Effector memory CD4-positive, alpha-beta T cell (primary cell): ENCODE data around the gene PSPN.
"Not testable (repeated sequence)": the region's sequence is repeated elsewhere in the genome, so short reads cannot be mapped to it uniquely, and the experiment has no call there.

Experiments used
- DNase-seq, 3 donors: peaks; one replicate each; pipeline ENCODE4 v3.0.0-alpha.2; 2020
- H3K27ac ChIP-seq: 2 replicates; pipeline ENCODE4 v1.7.0; 2013; ENCODE audit warnings: mild to moderate bottlenecking, low read length, moderate library complexity; ENCODE audit not compliant: insufficient read depth, poor library complexity, severe bottlenecking
- H3K27me3 ChIP-seq: replicated peaks from 2 replicates; pipeline ENCODE4 v1.7.0; 2013; ENCODE audit warnings: mild to moderate bottlenecking, low read length; ENCODE audit not compliant: insufficient read depth, control insufficient read depth, poor library complexity, severe bottlenecking
- H3K36me3 ChIP-seq: 2 replicates; pipeline ENCODE4 v1.7.0; 2013; ENCODE audit warnings: mild to moderate bottlenecking, low read length, moderate library complexity; ENCODE audit not compliant: control insufficient read depth, insufficient read depth
- H3K4me1 ChIP-seq: 2 replicates; pipeline ENCODE4 v1.7.0; 2013; ENCODE audit warnings: low read length, mild to moderate bottlenecking; ENCODE audit not compliant: control insufficient read depth, insufficient read depth, poor library complexity, severe bottlenecking
- H3K4me3 ChIP-seq: 2 replicates; pipeline ENCODE4 v1.7.0; 2013; ENCODE audit warnings: low read length, low read depth, mild to moderate bottlenecking; ENCODE audit not compliant: insufficient read depth, poor library complexity, severe bottlenecking
- H3K9me3 ChIP-seq: 2 replicates; pipeline ENCODE4 v1.7.0; 2013; ENCODE audit warnings: mild to moderate bottlenecking, low read length, moderate library complexity; ENCODE audit not compliant: control insufficient read depth

PSPN gene

DNA sequence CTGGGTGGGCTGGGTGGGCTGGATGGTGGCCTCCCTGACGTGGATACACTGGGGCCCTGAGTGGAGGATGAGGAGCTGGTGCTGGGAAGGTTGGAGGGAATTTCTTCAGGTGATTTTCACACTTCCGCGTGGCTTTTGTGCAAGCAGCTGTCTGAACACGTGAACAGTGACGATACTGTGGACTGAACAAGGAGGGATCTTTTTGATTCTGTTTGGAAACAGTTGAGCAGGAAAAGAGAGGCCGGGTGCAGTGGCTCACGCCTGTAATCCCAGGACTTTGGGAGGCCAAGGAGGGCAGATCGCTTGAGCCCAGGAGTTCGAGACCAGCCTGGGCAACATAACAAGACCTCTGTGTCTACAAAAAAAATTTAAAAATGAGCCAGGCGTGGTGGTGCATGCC is 26.3 kb upstream of the PSPN start:
- no peaks in the 10 kb centered on the region for H3K36me3 ChIP-seq
- H3K27me3 ChIP-seq, result no peaks in the 10 kb centered on the region
- H3K4me3 ChIP-seq, result no peak overlapping the region
- no peak overlapping the region for H3K27ac ChIP-seq
- no peaks in the 10 kb centered on the region for H3K4me1 ChIP-seq
- DNase-seq, result no peak
- no peaks in the 10 kb centered on the region for H3K9me3 ChIP-seq

DNA sequence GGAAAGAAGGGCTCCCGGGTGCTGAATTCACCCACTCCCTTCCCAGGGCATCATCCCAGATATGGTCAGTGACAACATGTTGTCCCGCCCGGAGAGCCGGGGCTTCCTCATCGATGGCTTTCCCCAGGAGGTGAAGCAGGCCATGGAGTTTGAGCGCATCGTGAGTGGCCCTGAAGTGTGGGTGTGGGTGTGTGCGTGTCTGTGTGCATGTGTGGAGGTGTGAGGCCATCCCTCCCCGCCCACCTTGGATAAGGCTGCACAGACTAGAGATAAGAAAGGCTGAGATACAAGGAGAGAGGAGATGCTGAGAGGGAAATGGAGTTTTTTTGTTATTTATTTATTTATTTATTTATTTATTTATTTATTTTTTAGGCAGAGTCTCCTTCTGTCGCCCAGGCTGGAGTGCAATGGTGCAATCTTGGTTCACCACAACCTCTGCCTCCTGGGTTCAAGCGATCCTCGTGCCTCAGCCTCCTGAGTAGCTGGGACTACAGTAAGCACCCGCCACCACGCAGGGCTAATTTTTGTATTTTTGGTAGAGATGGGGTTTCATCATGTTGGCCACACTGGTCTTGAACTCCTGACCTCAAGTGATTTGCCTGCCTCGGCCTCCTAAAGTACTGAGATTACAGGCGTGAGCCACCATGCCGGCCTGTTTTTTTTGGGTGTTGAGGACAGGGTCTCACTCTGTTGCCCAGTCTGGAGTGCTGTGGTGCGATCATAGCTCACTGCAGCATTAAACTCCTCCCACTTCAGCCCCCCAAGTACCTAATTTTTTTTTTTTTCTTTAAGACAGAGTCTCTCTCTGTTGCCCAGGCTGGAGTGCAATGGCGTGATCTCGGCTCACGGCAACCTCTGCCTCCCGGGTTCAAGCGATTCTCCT is 24.6 kb upstream of the PSPN start:
- not testable (repeated sequence) for H3K4me1 ChIP-seq, H3K27me3 ChIP-seq, H3K4me3 ChIP-seq, H3K9me3 ChIP-seq, H3K27ac ChIP-seq, DNase-seq, H3K36me3 ChIP-seq

DNA sequence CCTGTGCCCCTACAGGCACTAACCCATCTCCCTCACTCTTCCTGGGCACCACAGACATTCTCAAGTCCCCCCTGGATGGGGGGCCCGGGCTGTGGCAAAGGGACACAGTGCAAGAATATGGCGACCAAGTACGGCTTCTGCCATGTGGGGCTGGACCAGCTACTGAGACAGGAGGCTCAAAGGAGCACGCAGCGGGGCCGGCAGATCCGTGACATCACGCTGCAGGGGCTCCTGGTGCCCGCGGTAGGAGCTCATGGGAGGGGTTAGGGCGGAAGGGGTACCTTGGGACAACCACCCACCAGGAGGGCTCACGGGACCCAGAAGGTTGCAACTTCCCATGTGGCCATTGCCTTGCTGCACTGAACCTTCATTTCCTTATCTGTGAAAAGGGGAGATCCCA is 20.6 kb upstream of the PSPN start:
- no peak overlapping the region for H3K27ac ChIP-seq
- no peaks in the 10 kb centered on the region for H3K9me3 ChIP-seq
- H3K36me3 ChIP-seq, result no peaks in the 10 kb centered on the region
- no peak for DNase-seq
- no peaks in the 10 kb centered on the region for H3K27me3 ChIP-seq
- H3K4me3 ChIP-seq, result no peak overlapping the region
- H3K4me1 ChIP-seq, result peaks cover 9% of the 10 kb centered on the region

DNA sequence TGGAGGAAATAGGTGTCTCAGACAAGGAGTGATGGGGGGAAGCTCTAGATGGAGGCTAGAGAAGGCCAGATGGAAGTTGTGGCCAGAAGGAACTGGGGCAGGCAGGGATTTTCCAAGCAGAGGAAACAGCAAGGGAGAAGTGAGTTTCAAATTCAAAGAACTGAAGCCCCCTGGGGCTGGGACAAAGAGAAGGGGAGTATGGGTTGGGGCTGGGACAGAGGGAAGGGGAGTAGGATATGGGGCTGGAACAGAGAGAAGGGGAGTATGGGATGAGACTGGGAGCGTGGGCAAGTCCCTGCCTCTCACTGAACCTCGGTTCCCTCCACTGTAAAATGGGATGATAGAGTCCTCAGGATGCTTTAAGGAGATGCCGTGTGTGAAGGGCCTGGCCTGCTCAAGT is 19.1 kb upstream of the PSPN start:
- no peak for DNase-seq

DNA sequence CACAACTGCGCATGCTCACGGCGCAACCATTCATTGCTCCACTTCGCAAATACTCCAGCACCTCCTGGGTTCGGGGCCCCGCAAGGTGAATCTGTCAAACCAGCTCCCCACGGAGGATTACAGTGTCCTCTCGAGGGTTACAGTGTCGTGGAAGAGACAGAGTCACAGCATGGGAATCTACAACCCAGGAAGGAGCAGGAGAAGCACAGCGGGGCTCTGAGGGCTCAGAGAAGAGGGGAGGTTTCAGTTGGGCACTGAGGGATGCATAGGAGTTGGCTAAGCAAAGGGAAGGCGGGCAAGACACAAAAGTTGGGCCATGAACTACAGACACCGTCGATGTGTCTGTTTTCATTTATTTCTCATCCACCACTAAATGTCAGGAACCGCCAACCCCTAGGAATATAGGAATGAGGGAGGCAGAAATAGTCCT is 18.3 kb upstream of the PSPN start:
- H3K9me3 ChIP-seq, result no peaks in the 10 kb centered on the region
- H3K27me3 ChIP-seq, result no peaks in the 10 kb centered on the region
- peak overlapping the region; percentile 97 for H3K27ac ChIP-seq
- peak in 1 of 3 donors; percentile 42 for DNase-seq
- peak overlapping the region; percentile 79 for H3K4me3 ChIP-seq
- peaks cover 11% of the 10 kb centered on the region for H3K36me3 ChIP-seq
- peaks cover 9% of the 10 kb centered on the region for H3K4me1 ChIP-seq

More for the DNA sequence above, 19.1 kb upstream of the PSPN start:
- H3K27me3 ChIP-seq, result no peaks in the 10 kb centered on the region
- no peak overlapping the region for H3K4me3 ChIP-seq
- H3K36me3 ChIP-seq, result peaks cover 5% of the 10 kb centered on the region
- no peak overlapping the region for H3K27ac ChIP-seq
- H3K9me3 ChIP-seq, result no peaks in the 10 kb centered on the region
- peaks cover 9% of the 10 kb centered on the region for H3K4me1 ChIP-seq

DNA sequence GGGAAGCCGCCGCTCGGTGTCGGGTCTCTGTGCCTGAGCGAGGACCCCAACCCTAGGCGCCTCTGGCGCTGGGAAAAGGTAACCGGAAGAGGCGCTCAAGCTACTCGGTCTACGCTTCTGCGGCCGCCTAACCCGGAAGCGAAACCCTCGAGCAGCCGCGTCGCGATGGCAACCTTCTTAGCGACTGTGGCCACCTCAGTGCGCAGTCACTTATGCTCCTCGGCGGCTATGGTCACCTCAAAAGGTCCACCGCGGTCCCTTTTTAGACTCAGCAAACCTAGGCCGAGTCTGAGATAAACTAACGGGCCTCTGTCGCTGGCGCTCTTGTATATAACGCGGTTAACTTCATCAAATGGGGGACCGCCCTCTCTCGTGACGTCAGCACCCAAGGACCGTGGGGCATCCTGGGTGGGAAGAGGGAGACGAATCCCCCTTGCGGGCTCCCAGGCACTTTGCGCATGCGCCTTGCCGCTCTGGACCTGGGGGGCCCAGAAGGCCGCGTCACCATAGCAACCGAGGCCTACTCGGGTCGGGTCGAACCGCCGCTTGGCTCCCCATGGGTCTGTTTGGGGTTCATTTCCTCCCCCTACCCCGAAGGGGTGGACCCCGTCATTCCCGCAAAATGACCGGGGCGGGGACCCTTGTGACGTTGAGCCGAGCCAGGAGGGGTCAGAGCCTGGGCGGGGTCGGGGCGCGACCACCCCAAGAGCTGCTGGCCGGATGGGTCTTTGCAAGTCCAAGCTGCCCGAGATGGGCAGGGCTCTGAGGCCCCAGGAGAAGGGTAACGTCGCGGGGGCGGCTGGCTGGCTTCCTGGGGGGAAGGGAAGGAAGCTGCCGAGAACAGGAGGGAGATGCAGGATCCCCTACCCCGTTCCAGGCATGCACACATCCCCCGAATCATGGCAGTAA is 17.6 kb upstream of the PSPN start, which contains the start of gene GTF2F1:
Gene GTF2F1, minus strand, starts transcription at position 91 of the 909 bp plus-strand sequence. CDS start 169 bp downstream, outside the sequence.
- Histone ChIP-seq H3K4me3 (peak within 1 kb of the TSS; percentile 79), H3K4me1 (peaks cover 9% of the 10 kb centered on the region), H3K36me3 (peaks cover 17% of the 10 kb centered on the region), H3K27ac (peak within 1 kb of the TSS; percentile 97), H3K9me3 (no peaks in the 10 kb centered on the region), H3K27me3 (no peaks in the 10 kb centered on the region)
- DNase-seq, result peak; percentile 86 to 93 (median 91)

- H3K36me3 ChIP-seq, result peaks cover 26% of the 10 kb centered on the region
- no peaks in the 10 kb centered on the region for H3K9me3 ChIP-seq
- no peaks in the 10 kb centered on the region for H3K27me3 ChIP-seq
- DNase-seq, result no peak
- peaks cover 9% of the 10 kb centered on the region for H3K4me1 ChIP-seq
- peak overlapping the region; percentile 79 for H3K4me3 ChIP-seq
- H3K27ac ChIP-seq, result peak overlapping the region; percentile 97
Observed at GRCh38 chr19:6392221-6393073, 16.7 kb upstream of the PSPN start.

DNA sequence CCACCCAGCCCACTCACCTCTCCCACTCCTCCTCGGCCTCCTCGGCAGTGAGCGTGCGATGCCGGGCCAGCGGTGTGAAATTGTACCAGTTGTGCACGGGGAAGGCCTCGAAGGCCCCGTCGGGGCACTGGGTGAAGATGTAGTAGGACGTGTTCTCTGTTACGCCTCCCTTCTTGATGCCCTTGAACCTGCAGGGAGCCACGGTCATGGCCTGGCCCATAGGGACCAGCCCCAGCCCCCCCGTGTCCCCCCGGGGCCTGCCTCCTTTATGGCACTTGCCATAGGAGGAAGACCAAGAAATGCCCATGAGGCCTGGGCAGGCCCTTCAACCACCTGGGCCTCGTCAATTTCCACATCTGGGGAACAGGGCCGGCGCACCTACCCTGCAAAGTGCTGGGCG is 11.6 kb upstream of the PSPN start:
- Histone ChIP-seq H3K36me3 (peaks cover 63% of the 10 kb centered on the region), H3K27ac (no peak overlapping the region)

DNA sequence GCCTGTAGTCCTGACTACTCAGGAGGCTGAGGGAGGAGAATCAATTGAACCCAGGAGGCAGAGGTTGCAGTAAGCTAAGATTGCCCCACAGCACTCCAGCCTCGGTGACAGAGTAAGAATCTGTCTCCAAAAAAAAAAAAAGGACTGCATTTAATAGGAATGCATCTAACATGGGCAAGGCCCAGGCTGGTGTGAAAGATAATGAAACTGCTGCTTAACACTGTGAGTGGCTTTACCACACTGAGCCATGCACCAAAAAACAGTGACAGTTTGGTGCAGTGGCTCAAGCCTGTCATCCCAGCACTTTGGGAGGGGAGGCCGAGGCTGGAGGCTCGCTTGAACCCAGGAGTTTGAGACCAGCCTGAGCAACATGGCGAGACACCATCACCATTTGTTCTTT is 8.6 kb upstream of the PSPN start:
- no peak overlapping the region for H3K27ac ChIP-seq
- H3K36me3 ChIP-seq, result peaks cover 81% of the 10 kb centered on the region
- H3K9me3 ChIP-seq, result no peaks in the 10 kb centered on the region
- DNase-seq, result no peak
- no peak overlapping the region for H3K4me3 ChIP-seq
- H3K27me3 ChIP-seq, result no peaks in the 10 kb centered on the region
- H3K4me1 ChIP-seq, result no peaks in the 10 kb centered on the region

More for the DNA sequence above, 11.6 kb upstream of the PSPN start:
- no peaks in the 10 kb centered on the region for H3K9me3 ChIP-seq
- no peaks in the 10 kb centered on the region for H3K27me3 ChIP-seq
- H3K4me3 ChIP-seq, result no peak overlapping the region
- peaks cover 4% of the 10 kb centered on the region for H3K4me1 ChIP-seq
- DNase-seq, result no peak
